Activated CD4-positive, alpha-beta T cell treated with anti-CD3 and anti-CD28 coated beads, Interleukin-2, amount 50 U/mL, for 48 hours (primary cell): ENCODE results near the gene ANKRD17.
"Not testable (repeated sequence)": the region's sequence is repeated elsewhere in the genome, so short reads cannot be mapped to it uniquely, and the experiment has no call there.

Source experiments
- DNase-seq, 2 experiments: peaks; one replicate each; pipeline ENCODE4 v3.0.0-alpha.2; 2020

The ANKRD17 gene, protein sequence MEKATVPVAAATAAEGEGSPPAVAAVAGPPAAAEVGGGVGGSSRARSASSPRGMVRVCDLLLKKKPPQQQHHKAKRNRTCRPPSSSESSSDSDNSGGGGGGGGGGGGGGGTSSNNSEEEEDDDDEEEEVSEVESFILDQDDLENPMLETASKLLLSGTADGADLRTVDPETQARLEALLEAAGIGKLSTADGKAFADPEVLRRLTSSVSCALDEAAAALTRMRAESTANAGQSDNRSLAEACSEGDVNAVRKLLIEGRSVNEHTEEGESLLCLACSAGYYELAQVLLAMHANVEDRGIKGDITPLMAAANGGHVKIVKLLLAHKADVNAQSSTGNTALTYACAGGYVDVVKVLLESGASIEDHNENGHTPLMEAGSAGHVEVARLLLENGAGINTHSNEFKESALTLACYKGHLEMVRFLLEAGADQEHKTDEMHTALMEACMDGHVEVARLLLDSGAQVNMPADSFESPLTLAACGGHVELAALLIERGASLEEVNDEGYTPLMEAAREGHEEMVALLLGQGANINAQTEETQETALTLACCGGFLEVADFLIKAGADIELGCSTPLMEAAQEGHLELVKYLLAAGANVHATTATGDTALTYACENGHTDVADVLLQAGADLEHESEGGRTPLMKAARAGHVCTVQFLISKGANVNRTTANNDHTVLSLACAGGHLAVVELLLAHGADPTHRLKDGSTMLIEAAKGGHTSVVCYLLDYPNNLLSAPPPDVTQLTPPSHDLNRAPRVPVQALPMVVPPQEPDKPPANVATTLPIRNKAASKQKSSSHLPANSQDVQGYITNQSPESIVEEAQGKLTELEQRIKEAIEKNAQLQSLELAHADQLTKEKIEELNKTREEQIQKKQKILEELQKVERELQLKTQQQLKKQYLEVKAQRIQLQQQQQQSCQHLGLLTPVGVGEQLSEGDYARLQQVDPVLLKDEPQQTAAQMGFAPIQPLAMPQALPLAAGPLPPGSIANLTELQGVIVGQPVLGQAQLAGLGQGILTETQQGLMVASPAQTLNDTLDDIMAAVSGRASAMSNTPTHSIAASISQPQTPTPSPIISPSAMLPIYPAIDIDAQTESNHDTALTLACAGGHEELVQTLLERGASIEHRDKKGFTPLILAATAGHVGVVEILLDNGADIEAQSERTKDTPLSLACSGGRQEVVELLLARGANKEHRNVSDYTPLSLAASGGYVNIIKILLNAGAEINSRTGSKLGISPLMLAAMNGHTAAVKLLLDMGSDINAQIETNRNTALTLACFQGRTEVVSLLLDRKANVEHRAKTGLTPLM (N-terminal part only)

DNA sequence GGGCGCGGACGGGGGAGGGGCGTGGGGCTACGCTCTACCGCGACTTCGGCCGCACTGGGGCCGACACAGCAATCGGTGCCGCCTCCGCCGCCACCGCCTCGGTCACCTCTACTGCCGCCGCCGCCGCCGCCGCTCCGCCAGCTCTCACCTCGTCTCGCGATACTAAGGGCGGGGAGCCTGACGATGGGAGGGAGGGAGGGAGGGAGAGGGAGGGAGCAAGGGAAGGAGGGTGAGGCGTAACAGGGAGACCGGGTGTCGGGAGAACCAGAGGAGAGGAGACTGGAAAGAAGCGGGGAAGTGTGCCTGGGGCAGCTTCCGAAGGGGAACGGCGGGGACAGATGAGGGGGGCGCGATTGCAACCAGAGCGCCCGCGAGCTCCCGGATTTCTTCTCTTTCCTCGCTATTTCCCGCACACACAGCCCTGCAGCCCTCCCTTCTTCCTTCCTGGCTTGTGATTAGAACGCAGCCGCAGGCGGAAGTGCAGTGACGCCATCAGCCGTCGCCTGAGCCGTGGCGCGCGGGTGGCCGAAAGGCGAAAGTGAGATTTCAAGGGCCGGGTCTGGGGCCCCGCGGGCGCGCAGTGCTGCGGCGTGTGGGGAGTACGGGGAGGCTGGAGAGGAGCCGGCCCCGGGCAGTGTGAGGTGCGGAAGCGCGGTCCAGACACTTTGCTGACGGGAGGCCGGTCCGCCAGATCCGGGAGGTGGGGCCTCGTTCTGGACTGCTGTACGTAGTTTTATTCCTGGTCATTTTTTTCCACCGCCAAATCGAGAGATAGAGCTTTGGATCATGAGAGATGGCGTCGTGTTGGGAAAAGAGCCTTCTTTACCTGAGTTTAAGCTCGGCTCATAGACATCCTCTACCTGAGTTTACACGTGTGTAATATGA lies at the start of gene ANKRD17:
Gene ANKRD17, minus strand, starts transcription at position 113 of the 885 bp plus-strand sequence. CDS start 130 bp downstream, outside the sequence.
- DNase-seq = peak; percentile 91 to 93

DNA sequence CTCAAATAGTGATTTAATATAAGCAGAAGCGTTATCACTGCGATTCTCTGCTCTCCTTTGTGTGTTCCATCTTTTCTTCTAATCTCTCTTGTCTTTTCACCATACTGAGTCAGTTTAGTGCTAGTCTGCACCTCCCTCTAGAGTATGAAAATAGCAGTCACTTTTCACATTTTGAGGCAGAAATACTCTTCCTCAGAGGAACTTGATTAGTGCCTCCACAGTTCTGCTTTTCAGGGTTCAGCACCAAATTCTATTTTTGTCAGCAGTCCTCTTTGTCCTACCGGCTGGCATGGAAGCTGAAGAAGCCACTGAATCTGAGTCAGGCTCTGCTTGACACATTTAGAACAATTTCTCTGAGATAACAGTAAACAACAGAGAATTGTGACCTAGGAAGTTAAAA lies 49.7 kb upstream of the ANKRD17 start:
- DNase-seq = no peak

DNA sequence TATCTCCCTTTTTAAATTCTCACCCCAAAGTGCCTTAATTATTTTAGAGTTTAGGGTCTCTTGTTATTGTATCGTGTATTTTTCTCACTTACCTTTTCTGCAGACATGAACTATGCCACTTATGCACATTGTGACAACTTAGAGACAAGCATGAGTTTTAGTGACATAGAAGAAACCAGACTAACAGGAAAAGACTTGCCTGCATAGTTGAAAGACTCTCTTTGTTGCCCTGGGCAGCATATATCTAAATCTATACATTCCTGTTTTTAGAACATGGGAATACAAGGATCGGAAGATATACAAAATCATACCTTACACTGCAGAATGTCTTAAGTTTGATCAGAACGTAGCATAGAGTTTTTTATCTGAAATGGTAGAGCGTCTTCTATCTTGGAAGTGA lies 45.1 kb upstream of the ANKRD17 start:
- no peak for DNase-seq

DNA sequence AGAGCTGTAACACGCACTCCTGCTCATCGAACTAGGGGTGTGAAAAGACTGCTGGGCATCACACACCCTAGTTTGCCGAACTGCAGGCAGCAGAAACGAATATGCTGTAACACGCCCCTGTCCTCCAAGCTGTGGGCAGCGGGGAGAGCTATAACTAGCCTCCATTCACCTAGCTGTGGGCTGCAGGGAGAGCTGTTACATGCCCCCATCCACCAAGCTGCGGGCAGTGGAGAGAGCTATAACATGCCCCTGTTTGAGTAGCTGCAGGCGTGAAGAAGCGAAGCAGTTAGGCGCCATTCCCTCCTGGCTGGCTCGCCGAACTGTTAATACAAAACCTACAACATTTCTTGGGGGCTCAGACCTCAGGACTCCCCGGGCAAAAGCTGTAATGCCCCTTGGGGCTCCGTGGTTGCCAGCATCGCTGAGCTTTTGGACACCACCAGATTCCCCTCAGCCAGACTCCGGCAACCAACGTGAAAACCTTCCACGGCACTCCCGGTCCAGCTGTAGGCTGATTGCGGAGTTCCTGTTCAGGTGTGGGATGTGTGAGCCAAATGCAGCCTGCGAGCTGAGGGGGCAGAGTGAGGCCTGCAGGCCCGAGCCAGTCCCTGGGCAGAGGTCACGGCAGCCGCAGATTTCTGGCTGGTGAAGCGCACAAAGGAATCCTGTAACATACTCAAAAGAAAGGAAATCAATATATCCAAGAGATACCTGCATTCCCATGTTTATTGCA lies 41.1 kb upstream of the ANKRD17 start:
- no peak for DNase-seq

DNA sequence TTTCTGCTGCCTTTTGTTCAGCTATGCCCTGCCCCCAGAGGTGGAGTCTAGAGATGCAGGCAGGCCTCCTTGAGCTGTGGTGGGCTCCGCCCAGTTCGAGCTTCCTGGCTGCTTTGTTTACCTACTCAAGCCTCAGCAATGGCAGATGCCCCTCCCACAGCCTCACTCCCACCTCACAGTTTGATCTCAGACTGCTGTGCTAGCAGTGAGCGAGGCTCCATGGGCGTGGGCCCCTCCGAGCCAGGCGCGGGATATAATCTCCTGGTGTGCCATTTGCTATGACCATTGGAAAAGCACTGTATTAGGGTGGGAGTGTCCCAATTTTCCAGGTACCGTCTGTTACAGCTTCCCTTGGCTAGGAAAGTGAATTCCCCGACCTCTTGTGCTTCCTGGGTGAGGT lies 34.1 kb upstream of the ANKRD17 start:
- not testable (repeated sequence) for DNase-seq

DNA sequence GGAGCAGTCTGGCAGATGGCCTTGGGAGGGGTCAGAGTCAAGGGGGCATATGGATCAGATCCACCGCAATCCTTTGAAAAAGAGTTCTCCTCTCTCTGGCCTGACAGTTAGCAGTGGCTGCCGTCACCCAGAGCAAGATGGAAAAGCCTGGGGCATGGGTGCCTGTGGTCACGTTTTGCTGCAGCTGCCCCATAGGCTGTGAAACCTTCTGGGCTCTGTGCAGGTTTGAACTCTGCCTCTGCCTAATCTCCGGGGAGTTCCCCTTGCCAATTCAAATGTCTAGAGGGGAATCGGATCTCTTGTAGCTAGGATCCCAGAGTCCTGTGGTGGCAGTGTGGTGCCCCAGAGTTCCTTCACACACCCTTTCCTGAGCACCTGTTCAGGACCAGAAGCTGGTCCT lies 23.4 kb upstream of the ANKRD17 start:
- DNase-seq = no peak

DNA sequence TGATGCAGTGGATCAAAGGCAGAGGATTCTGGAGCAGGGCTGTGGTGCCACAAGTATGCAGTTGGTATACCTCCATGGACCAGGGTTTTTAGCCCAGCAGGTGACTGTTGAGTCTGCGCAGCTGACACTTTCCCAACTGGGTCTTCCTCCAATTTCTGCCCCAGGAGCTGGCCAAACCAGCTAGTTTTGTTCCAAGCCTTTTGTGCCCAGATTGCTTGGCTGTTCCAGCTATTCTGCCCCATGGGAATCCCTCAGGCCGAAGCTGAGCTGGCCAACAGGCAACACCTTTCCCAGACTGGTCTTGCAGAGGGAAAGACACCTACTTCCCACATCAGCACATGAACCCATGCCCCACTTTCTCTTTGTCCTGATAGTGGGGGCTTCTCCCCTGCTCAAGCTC lies 22.8 kb upstream of the ANKRD17 start:
- DNase-seq = no peak

DNA sequence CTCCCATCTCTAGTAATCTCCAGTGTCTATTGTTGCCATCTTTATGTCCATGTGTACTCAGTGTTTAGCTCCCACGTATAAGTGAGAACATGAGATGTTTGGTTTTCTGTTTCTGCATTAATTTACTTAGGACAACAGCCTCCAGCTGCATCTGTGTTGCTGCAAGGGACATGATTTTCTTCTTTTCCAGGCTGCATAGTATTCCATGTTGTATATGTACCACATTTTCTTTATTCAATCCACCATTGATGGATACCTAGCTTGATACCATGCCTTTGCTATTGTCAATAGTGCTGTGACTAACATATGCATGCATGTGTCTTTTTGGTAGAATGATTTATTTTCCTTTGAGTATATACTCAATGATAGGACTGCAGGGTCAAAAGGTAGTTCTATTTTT lies 18.6 kb upstream of the ANKRD17 start:
- no peak for DNase-seq

DNA sequence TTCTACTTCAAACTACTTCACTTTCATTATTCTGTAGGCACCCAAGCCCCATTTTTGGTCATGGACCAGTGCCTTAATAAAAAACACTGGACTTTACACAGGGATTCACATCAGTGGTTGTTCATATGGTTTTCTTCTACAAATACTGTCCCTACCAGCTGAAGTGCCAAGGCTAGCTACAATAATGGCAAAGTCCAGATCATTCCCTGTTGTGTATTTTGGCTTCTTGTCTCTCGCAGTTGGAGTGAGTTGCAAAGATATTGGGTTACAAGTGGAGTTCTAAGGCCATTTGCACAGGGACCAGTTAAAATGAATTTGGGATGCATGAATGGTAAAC lies 16.7 kb upstream of the ANKRD17 start:
- no peak for DNase-seq

DNA sequence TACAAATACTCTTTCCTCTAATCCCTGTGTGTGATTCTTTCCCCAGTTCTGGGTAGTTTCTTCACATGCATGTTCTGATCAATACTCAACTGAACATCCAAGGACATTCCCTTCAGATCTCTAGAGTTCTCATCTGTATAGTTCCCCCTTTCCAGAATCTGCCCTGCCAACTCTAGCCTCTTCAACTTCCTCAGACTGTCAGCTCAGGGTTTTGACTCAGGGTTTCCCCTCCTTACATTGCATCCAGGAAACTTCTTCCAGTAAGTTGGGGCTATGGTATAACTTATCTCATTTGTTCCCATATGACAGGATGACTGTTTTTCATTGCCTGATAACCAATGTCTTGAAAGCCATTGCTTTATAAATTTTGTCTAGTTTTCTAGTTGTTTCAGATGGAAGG lies 14.2 kb upstream of the ANKRD17 start:
- no peak for DNase-seq

DNA sequence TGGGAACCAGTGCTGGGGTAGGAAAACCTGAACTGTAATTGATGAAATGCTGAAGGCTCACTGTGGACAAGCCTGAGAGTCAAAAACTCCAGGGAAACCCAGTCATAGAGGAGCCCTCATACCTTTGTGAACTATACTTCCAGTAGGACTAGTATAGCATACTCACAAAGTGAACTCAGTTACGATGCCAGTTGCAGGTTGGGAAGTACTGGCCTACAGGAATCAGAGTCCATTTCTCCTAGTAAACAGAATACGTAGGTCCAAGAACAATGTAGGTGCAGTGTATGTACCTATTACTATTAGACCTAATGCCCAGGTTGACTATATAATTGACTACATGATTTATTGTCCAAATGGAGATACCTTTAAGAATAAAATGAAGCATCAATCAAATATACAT lies 8.5 kb upstream of the ANKRD17 start:
- DNase-seq = no peak

DNA sequence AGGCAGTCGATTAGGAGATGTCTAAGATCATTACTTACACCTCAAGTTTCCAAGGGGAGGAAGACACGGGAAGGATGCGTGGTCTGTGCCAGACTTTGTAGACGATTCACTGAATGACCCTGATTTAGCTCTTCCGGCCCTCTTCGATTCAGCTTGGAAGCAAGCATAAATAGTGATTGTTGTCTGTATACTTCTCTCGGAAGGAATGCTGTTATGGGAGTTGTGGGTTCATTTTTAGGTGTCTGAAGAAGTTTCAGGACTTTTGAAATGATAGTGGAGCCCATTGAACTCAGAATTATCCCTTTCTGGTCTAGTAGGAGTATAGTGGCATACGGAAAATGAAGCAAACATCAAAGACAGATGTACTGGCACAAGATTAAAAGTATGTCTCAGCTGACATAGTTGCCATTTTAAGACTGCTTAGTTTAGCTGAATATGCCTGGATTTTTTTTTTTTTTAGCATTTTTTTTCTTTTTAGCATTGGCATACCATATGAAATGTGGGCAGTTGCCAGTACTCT lies 1.0 kb upstream of the ANKRD17 start:
- peak; percentile 13 to 33 for DNase-seq

DNA sequence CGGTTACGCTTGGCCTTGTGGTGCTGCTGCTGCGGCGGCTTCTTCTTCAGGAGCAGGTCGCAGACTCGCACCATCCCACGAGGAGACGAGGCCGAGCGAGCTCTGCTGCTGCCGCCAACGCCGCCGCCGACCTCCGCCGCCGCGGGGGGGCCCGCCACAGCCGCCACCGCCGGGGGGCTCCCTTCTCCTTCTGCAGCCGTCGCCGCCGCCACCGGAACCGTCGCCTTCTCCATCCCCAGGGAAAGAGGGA lies 237 bp downstream of the ANKRD17 start:
- no peak for DNase-seq

DNA sequence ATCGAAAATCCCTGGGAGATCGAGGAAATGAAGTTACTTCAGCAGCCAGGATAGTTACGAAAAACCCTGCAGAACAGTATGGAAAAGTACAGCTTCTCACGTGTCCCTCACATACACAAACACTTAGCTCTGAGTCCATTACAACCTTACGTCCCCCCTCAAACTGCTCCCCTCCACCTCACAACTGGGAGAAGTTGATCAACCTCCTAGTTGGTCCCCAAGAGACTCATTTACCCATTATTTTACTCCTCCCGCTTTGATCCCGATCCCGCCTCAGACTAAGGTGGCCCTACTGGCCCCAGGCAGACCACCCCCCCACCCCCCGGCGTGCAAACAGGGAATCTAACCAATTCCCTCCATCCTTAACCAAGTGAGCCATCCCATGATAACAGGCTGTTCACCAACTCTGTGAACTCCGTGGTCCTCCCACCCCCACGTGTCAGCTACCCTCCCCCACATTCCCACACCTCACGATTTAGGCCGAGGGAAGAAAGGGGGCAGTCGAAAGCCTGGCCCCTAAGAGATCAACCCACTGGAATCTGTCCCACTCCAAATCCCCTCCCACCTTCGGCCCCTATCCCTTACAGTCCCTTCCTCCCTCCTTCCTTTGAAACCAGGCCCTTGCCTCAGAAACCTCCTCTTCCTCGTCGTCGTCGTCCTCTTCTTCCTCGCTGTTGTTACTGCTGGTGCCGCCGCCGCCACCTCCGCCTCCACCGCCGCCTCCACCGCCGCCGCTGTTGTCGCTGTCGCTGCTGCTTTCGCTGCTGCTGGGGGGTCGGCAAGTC lies 755 bp downstream of the ANKRD17 start:
- DNase-seq = peak; percentile 29 to 40

DNA sequence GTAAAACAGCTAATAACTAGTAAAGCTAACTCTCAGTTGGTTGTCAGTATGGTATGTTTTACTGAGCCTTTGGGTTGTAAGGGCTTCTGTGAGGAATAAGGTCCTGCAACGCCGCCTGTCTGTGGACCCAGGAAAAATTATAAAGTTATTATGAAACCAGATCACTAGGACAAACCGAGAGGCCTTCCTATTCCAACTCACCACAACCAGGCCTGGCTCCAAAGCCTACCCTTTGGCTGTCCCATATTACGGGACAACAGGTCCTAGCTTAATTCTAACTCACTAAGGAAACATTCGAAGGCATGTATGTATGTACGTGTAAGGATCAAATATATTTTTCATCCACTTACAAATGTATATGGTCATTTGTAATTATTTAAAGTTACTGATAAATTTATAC lies 1.4 kb downstream of the ANKRD17 start:
- DNase-seq = peak; percentile 63 to 70

DNA sequence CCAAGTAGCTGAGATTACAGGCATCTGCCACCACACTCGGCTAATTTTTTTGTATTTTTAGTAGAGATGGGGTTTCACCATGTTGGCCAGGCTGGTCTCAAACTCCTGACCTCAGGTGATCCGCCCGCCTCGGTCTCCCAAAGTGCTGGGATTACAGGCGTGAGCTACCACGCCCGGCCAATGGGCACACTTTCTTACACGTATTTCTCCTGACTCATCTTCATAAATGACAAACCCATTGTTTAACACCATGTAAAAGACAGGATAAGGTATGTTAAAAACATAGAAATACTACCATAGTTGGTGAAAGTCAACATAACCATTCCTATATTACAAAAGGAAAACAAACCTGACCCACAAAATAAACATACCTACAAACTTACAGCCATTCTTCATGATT lies 2.8 kb downstream of the ANKRD17 start:
- DNase-seq = not testable (repeated sequence)

DNA sequence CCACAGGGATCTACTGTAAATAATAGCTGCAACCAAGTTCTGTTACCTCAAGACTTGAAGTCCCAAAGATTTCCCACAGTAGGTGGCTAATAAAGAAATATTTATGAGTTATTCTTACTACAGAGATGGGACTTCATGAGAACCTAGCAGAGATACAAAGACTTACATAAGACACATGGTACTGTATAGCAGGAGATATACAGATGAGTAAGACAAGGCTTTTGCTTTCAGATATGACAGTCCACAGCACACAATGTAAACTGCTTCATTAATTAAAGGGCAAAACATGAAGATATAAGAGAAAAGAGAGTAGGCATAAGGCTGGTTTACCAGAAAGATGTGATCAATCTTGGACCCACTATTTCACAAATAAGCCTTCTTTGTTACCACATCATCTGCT lies 6.6 kb downstream of the ANKRD17 start:
- DNase-seq = no peak

DNA sequence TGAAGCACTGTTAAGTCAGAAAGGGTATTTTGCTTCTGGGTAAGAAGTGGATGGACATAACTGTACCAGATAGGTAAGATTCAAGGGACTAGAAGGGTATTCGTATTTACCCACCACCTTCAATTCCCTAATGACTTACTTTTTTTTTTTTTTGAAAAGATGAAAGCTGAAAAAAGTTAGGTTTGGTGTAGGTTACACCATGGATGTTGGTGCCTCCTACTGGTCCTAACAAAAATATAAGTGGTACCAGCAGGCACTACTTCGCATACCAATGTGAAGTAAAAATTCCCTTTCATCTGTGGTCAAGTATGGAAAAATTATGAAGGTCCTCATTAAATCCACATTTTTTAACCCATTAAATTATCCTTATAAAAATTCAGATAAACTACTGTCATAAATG lies 7.2 kb downstream of the ANKRD17 start:
- DNase-seq = no peak

DNA sequence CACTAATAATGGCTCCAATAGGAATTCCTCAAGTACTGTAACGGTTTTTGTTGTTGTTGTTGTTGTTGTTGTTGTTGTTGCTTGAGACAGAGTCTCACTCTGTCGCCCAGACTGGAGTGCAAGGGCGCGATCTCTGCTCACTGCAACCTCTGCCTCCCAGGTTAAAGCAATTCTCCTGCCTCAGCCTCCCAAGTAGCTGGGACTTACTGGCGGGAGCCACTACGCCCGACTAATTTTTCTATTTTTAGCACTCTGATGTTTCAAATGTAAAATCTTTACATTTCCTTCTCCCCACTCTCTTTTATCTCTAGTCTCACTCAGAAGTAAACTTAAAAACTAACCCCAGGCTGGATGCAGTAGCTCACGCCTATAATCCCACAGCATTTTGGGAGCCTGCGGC lies 8.0 kb downstream of the ANKRD17 start:
- DNase-seq = no peak

DNA sequence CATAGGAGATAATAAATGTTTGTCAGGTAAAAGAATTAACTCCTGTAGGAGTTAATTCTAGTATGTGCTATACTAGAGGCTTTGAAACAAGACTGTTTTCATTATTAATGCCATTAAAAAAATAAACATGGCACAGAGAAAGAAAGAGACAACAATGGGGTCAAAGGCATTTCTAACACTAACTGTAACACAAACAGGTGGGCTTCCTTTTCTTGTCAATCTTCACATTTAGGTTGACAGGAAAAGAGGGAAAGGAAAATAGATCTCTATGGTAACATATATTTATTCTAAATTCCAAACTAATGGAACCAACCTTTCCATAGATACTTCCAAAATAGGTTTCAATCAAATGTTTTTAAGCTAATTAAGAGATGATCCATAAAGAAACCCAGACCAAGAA lies 9.8 kb downstream of the ANKRD17 start:
- DNase-seq = no peak

DNA sequence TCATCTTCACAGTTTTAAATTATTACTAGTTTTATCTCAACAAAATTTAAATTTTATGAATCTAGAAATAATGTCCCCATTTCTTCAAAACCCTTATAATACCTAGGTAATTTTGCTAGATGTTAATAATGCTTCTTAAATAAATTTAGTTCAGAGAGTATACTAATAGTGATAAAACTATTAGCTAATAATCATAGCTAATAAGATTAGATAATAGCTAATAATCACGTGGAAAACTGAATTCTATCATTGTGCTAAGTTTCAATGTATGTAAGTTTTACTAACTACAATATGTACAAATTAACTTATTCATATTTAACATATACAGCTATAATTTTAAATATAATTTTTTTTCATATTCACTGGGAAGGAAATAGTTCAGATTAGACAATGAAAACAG lies 10.2 kb downstream of the ANKRD17 start:
- no peak for DNase-seq
